DMS114 treated with DMSO at 0.1 percent for 48 hours (cell line): ENCODE measurements around the gene RNF149.
"Not testable (repeated sequence)": the region's sequence is repeated elsewhere in the genome, so short reads cannot be mapped to it uniquely, and the experiment has no call there.

ENCODE experiments used
- DNase-seq: peaks from one replicate; lab custom pipeline; 2025; ENCODE audit not compliant: unreplicated experiment; lab: John Stamatoyannopoulos, UW

RNF149 gene

GRCh38 chr2:101332885-101333766 is 24.6 kb upstream of the RNF149 start:
- DNase-seq, result no peak

- no peak for DNase-seq
Observed at GRCh38 chr2:101331202-101331601, 22.7 kb upstream of the RNF149 start.

GRCh38 chr2:101330253-101330933 is 21.9 kb upstream of the RNF149 start:
- no peak for DNase-seq

- DNase-seq, result no peak
Observed at GRCh38 chr2:101329026-101329425, 20.5 kb upstream of the RNF149 start.

DNA sequence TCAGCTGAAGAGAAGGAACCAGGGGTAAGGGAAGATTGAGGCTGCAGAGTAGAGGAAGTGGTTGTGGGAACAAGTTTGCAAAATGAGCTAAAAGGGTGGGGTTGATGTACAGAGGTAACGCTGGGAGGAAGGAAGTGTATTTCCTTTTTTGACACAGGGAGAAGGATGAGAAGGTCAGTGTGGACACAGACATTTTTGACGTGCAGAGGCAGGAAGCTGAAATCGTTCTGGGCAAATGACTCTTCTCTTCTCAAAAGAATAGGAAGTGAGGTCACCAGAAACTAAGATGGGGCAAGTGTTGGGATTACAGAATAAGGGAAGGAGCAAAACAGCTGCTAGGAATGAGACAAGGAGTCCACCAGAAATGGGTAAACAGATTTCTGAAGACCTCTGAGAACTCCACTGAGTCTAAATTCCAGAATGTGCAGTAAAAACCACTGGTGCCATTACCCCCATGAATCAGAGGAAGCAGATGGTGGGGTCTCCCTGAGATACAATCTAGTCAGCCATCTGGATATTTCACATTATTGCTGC is 20.0 kb upstream of the RNF149 start:
- no peak for DNase-seq

GRCh38 chr2:101327863-101328394 is 19.4 kb upstream of the RNF149 start:
- DNase-seq, result no peak

DNA sequence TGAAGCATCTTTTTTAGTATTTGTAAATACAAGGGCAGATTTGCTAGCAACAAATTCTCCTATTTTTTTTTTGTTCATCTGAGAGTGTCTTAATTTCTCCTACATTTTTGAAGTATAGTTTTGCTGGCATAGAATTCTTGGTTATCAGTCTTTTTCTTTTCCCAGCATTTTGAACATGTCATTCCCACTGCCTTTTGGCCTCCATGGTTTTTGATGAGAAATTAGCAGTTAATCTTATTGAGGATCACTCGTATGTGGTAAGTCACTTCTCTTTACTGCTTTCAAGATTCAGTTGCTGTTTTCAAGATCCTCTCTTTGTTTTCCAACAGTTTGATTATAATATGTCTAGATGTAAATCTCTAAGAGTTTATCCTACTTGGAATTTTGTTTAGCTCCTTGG is 16.9 kb upstream of the RNF149 start:
- no peak for DNase-seq

- not testable (repeated sequence) for DNase-seq
Observed at GRCh38 chr2:101316568-101316967, 8.1 kb upstream of the RNF149 start.

GRCh38 chr2:101311696-101312017 is 3.2 kb upstream of the RNF149 start:
- no peak for DNase-seq

DNA sequence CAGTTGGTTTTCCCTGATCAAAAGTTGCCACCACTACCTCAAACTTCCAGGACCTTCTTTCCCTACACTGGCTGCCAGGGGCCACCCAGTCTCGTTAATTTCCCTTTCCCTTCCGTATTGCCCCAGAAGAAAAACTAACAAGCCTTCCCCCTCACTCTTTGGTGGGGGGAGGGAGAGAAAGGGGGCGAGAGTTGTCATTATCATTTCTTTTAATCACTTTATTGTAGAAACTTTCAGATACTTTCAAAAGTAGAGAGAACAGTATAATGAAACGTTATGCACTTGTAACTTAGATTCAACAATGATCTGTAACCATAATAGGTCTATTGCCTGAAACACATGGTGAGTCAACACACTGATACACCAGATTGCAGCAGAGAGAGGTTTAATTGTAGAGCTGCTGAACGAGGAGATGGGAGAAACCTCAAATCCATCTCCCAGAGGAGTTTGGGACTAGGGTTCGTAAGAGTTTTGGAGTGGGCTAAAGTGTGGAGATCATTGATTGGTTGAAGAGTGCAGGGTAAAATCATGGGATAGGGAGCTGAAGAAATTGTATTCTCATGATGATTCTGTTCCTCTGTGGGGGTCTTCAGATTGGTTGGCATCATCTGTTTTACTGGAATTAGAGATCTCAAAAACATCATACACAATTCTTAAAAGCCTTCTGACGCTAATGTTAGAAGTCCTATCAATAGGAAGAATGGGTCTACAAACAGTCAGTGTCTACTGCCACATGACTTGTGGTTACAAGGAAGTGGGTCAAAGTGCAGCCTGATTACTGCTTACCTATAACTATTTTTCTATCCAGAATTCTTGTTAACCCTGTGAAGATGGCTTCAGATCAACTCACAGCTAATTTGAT is 2.6 kb upstream of the RNF149 start:
- no peak for DNase-seq

DNA sequence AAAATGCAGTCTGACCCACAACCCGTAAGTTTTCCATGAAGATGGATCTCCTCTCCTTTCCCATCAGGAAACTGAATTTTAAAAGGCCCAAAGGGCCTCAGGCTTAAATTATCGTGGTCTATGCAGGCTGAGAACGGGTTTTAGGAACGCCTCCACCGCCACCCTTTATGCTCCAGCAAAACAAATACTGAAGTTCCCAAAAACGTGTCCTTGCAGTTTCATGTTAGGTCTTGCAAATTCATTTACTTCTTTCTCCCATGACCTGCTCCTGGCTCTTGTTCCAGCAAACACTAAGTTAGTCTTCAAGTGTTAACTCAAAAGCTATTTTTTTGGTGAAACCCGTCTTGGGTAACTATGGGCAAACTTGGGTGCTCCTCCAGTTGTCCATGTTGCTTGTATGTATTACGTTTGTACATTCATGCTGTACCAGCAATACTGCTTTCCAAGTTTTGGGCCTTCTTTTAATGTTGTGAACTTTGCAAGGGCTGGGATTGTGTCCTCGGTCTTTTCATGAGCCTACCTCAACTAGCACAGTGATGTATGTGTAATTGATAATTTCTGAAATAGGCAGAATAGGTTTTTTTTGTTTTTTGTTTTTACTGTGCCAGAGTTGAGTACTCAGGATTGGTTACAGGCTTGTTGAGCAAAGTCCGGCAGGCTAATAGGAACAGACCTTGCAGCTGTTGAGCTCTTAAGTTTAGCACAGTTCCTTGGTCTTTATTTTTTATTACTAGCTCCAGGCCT is 1.8 kb upstream of the RNF149 start:
- DNase-seq, result no peak

- DNase-seq, result no peak
Observed at GRCh38 chr2:101307950-101308431, 510 bp downstream of the RNF149 start.

DNA sequence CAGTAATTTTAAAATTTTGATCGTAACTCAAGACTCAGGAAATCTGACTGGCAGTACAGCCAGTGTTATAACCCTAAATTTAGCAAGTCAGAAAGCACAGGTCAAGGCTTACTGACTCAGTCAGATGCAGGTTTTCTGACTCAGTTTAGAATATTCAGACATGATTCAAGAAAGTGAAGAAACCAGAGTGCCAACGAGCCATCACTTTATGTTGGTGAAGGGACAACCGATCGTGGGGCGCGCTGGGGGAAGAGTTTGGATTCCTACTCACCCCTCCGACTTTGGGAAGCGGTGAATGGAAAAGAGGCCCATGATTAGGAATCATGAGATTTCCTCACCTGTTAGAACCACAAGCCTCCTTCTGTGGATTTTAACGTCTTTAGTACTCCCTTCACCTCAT is 998 bp downstream of the RNF149 start:
- DNase-seq, result no peak

DNA sequence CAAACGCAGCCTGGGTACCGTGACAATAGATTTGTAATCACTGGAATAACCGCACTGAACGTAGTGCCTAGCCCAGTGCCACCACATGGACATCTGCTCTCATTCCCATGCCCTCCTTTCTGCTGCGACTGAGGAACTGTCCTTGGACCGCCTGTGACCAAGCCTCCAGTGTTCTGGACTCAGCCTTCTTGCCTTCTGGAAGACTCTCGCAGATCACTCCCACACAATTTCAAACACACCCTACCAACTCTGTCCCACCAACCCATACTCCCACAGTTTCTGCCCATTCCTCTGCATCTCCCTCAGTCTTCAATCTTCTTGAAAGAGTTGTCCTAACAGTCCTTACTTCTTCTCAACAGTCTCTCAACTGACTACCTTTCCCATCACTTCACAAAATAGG is 2.1 kb downstream of the RNF149 start:
- DNase-seq, result no peak

DNA sequence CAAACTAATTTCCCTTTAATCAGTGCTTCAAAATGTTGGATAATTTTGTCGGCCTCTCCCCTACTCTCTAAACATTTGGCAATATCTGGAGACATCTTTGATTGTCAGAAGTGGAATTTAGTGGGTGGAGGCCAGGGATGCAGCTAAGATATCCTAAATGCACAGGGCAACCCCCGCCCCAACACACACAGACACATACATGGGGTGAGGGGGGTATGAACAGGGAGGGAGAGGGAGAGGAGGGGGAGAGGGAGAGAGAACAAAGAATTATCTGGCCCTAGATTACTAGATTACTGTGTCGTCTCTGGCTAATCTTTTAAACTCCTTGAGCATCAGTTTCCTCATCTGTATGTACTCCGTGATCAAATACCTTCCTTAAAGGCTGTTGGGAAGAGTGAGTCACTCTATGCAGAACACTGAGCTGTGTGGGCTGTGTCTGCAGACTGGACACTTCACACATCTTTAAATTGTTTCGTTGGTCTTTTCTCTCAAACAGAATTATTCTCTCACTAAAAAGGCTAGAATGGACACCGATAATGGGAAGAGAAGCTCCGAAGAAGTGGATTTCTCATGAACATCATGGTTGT is 2.9 kb downstream of the RNF149 start:
- no peak for DNase-seq

DNA sequence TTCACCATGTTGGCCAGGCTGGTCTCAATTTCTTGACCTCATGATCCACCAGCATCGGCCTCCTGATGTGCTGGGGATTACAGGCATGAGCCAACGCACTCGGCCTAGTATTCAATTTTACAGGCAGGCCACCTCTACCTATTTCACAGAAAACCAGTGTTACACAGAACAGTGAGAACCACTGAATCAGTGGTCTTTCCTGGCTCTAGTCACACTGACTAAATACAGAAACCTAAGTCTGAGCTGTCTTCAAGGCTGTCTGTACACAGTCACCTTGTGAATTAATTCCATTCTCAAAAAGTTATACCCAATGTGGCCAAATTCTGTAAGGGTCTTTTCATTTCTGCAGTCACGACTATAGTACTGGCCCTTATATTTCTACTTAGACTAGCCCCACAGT is 3.5 kb downstream of the RNF149 start:
- no peak for DNase-seq

DNA sequence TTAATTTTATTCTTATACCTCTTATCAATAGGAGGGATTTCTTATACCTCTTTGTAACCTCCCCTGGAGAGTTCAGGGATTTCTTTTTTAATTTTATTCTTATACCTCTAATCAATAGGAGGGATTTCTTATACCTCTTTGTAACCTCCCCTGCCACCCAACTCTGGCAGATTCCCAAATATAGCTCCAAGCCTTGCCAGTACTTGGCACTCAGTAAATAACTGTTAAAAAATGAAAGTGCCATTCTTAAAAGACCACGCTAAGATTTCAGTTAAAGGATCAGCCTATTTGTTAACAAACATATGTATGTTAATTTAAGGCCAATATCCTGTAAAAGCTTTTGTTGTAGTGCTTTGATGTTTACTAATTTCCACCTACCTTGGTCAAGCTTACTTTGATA is 4.8 kb downstream of the RNF149 start:
- DNase-seq, result no peak

- DNase-seq, result no peak
Observed at GRCh38 chr2:101302016-101302415, 6.5 kb downstream of the RNF149 start.

DNA sequence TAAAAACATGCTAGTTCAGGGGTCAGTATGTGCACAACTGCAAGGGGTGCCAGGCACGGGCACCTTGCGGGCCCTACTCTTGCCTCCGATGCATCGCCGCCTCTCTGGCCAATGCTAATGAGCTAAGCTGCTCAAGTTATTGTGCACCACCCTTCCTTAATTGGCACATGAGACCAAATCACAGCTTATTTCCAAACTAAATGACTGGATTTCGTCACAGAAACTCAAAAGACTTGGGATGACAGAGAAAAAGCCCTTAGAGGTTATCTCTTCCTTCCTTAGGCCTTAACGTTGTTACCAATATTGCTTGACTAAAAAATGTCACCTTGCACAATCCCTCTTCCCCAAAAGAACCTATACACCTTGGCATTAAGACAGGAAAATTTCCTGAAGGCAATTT is 7.7 kb downstream of the RNF149 start:
- DNase-seq, result no peak

DNA sequence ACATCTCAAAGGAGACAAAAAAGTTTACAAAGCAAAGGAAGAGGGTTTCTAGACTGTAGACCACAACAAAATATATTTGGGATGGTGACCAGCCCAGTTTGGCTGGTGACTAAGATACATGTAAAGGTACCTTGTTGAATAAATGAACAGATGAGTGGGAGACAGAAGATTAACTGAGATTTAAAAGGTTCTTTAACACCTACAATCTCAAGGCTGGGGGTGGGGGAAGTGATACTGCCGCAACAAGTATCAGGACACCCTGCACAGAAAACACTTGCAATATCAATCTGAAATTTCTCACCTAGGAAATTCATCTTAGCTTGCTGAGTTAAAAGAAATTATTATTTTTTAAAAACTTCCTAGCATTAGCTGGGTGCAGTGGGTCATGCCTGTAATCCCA is 8.3 kb downstream of the RNF149 start:
- DNase-seq, result no peak
